Measurements from ENCODE around the gene FPGS.

- no peak for TF ChIP-seq CTCF (IDR thresholded peaks at IDR 0.05)
- no peak for TF ChIP-seq EP300 (IDR thresholded peaks at IDR 0.05)
- no peak for TF ChIP-seq POLR2AphosphoS5 (IDR thresholded peaks at IDR 0.05)
Measured at GRCh38 chr9:127809540-127810377, 7.1 kb downstream of the FPGS start.
